Fibroblast of lung (primary cell): Measurements from ENCODE around the gene BCAT1. TPM values are rescaled to one million over a fixed set of nuclear protein-coding genes. Genes with fewer than 3 reads are reported as not detected.

Experiments used
- DNase-seq, 2 donors: peaks; one replicate each; pipeline versions ENCODE4 v3.0.0 to v3.0.0-alpha.2; 2010; ENCODE audit warnings: low read depth in 2 of 2
- H2AFZ ChIP-seq: 2 replicates; pipeline ENCODE4 v1.5.1; 2012; ENCODE audit warnings: low read length, control low read depth, inconsistent platforms
- H3K27ac ChIP-seq: 2 replicates; pipeline ENCODE4 v1.5.1; 2011; ENCODE audit warnings: low read length, control low read depth; ENCODE audit not compliant: insufficient read depth
- H3K27me3 ChIP-seq: 2 replicates; pipeline ENCODE4 v1.5.1; 2011; ENCODE audit warnings: mild to moderate bottlenecking, low read length; ENCODE audit not compliant: control insufficient read depth, insufficient read depth
- H3K36me3 ChIP-seq: 2 replicates; pipeline ENCODE4 v1.5.1; 2011; ENCODE audit warnings: low read length; ENCODE audit not compliant: control insufficient read depth, insufficient read depth
- H3K4me1 ChIP-seq: 2 replicates; pipeline ENCODE4 v1.5.1; 2011; ENCODE audit warnings: low read length; ENCODE audit not compliant: control insufficient read depth, insufficient read depth; ENCODE audit errors: extremely low read depth
- H3K4me2 ChIP-seq: 2 replicates; pipeline ENCODE4 v1.5.1; 2011; ENCODE audit warnings: low read length, control low read depth; ENCODE audit not compliant: insufficient read depth; ENCODE audit errors: extremely low read depth
- H3K4me3 ChIP-seq, 4 experiments: fragments of 200-600 bp in 1 of 4; sonication (generic) in 1 of 4; replicated peaks in 1 of 4; 2 replicates each; pipeline ENCODE4 v1.5.1; 2011 to 2016; ENCODE audit warnings: low read length in 4 of 4, low read depth in 3 of 4, mild to moderate bottlenecking in 3 of 4, control low read depth in 2 of 4, inconsistent platforms in 1 of 4, mixed read lengths in 1 of 4; ENCODE audit not compliant: insufficient read depth in 1 of 4; ENCODE audit errors: control extremely low read depth in 1 of 4
- H3K79me2 ChIP-seq: 2 replicates; pipeline ENCODE4 v1.5.1; 2012; ENCODE audit warnings: mild to moderate bottlenecking, low read length, inconsistent platforms; ENCODE audit not compliant: control insufficient read depth, insufficient read depth
- H3K9ac ChIP-seq: 2 replicates; pipeline ENCODE4 v1.5.1; 2011; ENCODE audit warnings: mild to moderate bottlenecking, low read length, control low read depth; ENCODE audit not compliant: insufficient read depth
- H3K9me3 ChIP-seq: 2 replicates; pipeline ENCODE4 v1.5.1; 2012; ENCODE audit warnings: low read depth, low read length; ENCODE audit not compliant: control insufficient read depth, insufficient read depth
- H4K20me1 ChIP-seq: 2 replicates; pipeline ENCODE4 v1.5.1; 2011; ENCODE audit warnings: low read length; ENCODE audit not compliant: control insufficient read depth, insufficient read depth; ENCODE audit errors: extremely low read depth
- CTCF ChIP-seq, 2 donors: IDR thresholded peaks in 1 of 2; conservative IDR thresholded peaks in 1 of 2; 1 replicate in 1 of 2; 2 replicates in 1 of 2; pipeline ENCODE4 v1.5.1; 2011 to 2012; ENCODE audit warnings: low read length in 2 of 2, control low read depth in 1 of 2, inconsistent platforms in 1 of 2, low read depth in 1 of 2, mild to moderate bottlenecking in 1 of 2
- EZH2 ChIP-seq: IDR thresholded peaks from 2 replicates; pipeline ENCODE4 v1.5.1; 2012; ENCODE audit warnings: low read length, control low read depth, mild to moderate bottlenecking; ENCODE audit errors: missing control alignments
- polyA plus RNA-seq, 2 donors: library from polyadenylated mRNA; depleted of rRNA in 1 of 2; stranded (reverse) in 1 of 2; unstranded in 1 of 2; fragments of >200 nt; gene quantifications; 2 replicates each; pipeline ENCODE4 v1.2.1, GENCODE V29; 2011 to 2012; ENCODE audit warnings: missing spikeins in 1 of 2
- total RNA-seq: library from RNA; depleted of rRNA; stranded (reverse); fragments of >200 nt; gene quantifications from 2 replicates; pipeline ENCODE4 v1.2.1, GENCODE V29; 2014

Gene BCAT1
- total and polyA plus RNA-seq, 2 donors (not counting 1 experiment from before 2014, with no cell fraction given) = 27.8 to 162 TPM

GRCh38 chr12:24947541-24948419 lies 1.1 kb downstream of the BCAT1 start:
- H3K27me3 ChIP-seq = no peaks in the 10 kb centered on the region
- peak; percentile 25 to 34 for DNase-seq
- H3K27ac ChIP-seq = peak overlapping the region; percentile 71
- peak overlapping the region; percentile 88 for H3K4me2 ChIP-seq
- peak overlapping the region; percentile 62 for H3K9ac ChIP-seq
- peaks cover 3% of the 10 kb centered on the region for H3K4me1 ChIP-seq
- H3K4me3 ChIP-seq = peak overlapping the region; percentile 53 to 99 (median 73)
- TF ChIP-seq CTCF (conservative IDR thresholded peaks at IDR 0.05 in 1 of 2, IDR thresholded peaks at IDR 0.05 in 1 of 2; ENCODE audit: low read depth in 1 of 2, low read length in 2 of 2) (no peak), EZH2 (no peak)
- H3K79me2 ChIP-seq = peaks cover 35% of the 10 kb centered on the region
- no peaks in the 10 kb centered on the region for H3K9me3 ChIP-seq
- no peaks in the 10 kb centered on the region for H3K36me3 ChIP-seq
- no peak overlapping the region for H2AFZ ChIP-seq
- no peaks in the 10 kb centered on the region for H4K20me1 ChIP-seq

GRCh38 chr12:24945845-24946244 lies 3.1 kb downstream of the BCAT1 start:
- H2AFZ ChIP-seq = no peak overlapping the region
- no peaks in the 10 kb centered on the region for H3K36me3 ChIP-seq
- no peaks in the 10 kb centered on the region for H4K20me1 ChIP-seq
- TF ChIP-seq CTCF (conservative IDR thresholded peaks at IDR 0.05 in 1 of 2, IDR thresholded peaks at IDR 0.05 in 1 of 2; ENCODE audit: low read depth in 1 of 2, low read length in 2 of 2) = no peak
- no peak for TF ChIP-seq EZH2
- no peak for DNase-seq
- no peaks in the 10 kb centered on the region for H3K9me3 ChIP-seq
- peaks cover 3% of the 10 kb centered on the region for H3K4me1 ChIP-seq
- no peaks in the 10 kb centered on the region for H3K27me3 ChIP-seq
- no peak overlapping the region for H3K9ac ChIP-seq
- H3K79me2 ChIP-seq = peaks cover 37% of the 10 kb centered on the region
- no peak overlapping the region for H3K27ac ChIP-seq
- no peak overlapping the region for H3K4me2 ChIP-seq
- H3K4me3 ChIP-seq = peak overlapping the region in 1 of 4 experiments; percentile 99

- TF ChIP-seq EZH2 (no peak), CTCF (conservative IDR thresholded peaks at IDR 0.05 in 1 of 2, IDR thresholded peaks at IDR 0.05 in 1 of 2; ENCODE audit: low read depth in 1 of 2, low read length in 2 of 2) (no peak)
- H3K36me3 ChIP-seq = no peaks in the 10 kb centered on the region
- no peak overlapping the region for H3K4me3 ChIP-seq
- H3K4me1 ChIP-seq = peaks cover 3% of the 10 kb centered on the region
- no peak for DNase-seq
- no peak overlapping the region for H2AFZ ChIP-seq
- H3K9ac ChIP-seq = no peak overlapping the region
- no peak overlapping the region for H3K4me2 ChIP-seq
- no peaks in the 10 kb centered on the region for H3K27me3 ChIP-seq
- no peak overlapping the region for H3K27ac ChIP-seq
- H3K79me2 ChIP-seq = peaks cover 37% of the 10 kb centered on the region
- H4K20me1 ChIP-seq = no peaks in the 10 kb centered on the region
- no peaks in the 10 kb centered on the region for H3K9me3 ChIP-seq
Observed at GRCh38 chr12:24945039-24945438, 3.9 kb downstream of the BCAT1 start.
